Neutrophil (primary cell): ENCODE results near the gene EIF4E1B.

Source experiments
- H3K27ac ChIP-seq: fragments of 200-600 bp; sonication (generic); 2 replicates; pipeline ENCODE4 v1.5.1; 2016; ENCODE audit warnings: mild to moderate bottlenecking, moderate library complexity
- H3K27me3 ChIP-seq: fragments of 200-600 bp; sonication (generic); 2 replicates; pipeline ENCODE4 v1.6.0; 2016; ENCODE audit warnings: mild to moderate bottlenecking
- H3K36me3 ChIP-seq: fragments of 200-600 bp; sonication (generic); 2 replicates; pipeline ENCODE4 v1.5.1; 2017
- H3K4me1 ChIP-seq, 2 experiments: fragments of 200-600 bp in 1 of 2; sonication (generic) in 1 of 2; 1 replicate in 1 of 2; 2 replicates in 1 of 2; pipeline versions ENCODE4 v1.5.1 to v1.6.1; 2013 to 2016; ENCODE audit warnings: low read depth in 1 of 2, low read length in 1 of 2, mild to moderate bottlenecking in 1 of 2, moderate library complexity in 1 of 2; ENCODE audit not compliant: control insufficient read depth in 1 of 2, insufficient read depth in 1 of 2
- H3K4me3 ChIP-seq, 2 experiments: fragments of 200-600 bp in 1 of 2; sonication (generic) in 1 of 2; 1 replicate in 1 of 2; 2 replicates in 1 of 2; pipeline ENCODE4 v1.5.1; 2013 to 2016; ENCODE audit warnings: low read depth in 1 of 2, low read length in 1 of 2, mild to moderate bottlenecking in 1 of 2, moderate library complexity in 1 of 2
- H3K9me3 ChIP-seq: fragments of 200-600 bp; sonication (generic); 2 replicates; pipeline ENCODE4 v1.5.1; 2016
- CTCF ChIP-seq: fragments of 200-600 bp; sonication (generic); IDR thresholded peaks from 2 replicates; pipeline ENCODE4 v1.5.1; 2016; ENCODE audit warnings: antibody characterized with exemption

The EIF4E1B gene

DNA sequence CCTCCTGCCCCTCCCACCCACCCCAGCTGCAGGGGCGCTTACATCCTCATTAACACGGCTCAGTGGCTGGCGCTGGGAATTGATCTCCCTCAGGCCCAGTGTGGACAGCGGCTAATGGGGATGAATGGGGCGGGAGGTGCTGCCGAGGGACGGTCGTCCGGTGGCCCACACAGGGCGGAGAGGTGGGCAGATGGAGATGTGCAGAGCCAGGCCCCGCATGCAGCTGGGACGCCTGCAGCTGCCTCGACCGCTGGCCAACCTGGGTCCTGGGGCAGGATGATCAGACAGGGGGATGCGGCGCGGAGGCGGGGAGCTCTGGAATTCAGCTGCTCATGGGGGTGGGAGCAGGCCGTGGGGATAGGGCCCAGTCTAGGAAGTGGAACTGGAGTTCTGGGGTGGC is 34.4 kb downstream of the EIF4E1B start:
- TF ChIP-seq CTCF: no peak

GRCh38 chr5:176665517-176665916 is 35.0 kb downstream of the EIF4E1B start:
- H3K4me1 ChIP-seq: peaks cover 0 to 3% of the 10 kb centered on the region in 2 experiments
- H3K36me3 ChIP-seq: no peaks in the 10 kb centered on the region
- H3K27me3 ChIP-seq: peaks cover 83% of the 10 kb centered on the region
- H3K4me3 ChIP-seq: no peak overlapping the region
- TF ChIP-seq CTCF: no peak
- no peaks in the 10 kb centered on the region for H3K9me3 ChIP-seq
- no peak overlapping the region for H3K27ac ChIP-seq

More for the DNA sequence above, 34.4 kb downstream of the EIF4E1B start:
- Histone ChIP-seq H3K27me3 (peaks cover 77% of the 10 kb centered on the region), H3K9me3 (no peaks in the 10 kb centered on the region), H3K4me3 (no peak overlapping the region), H3K4me1 (peaks cover 0 to 3% of the 10 kb centered on the region in 2 experiments), H3K36me3 (no peaks in the 10 kb centered on the region), H3K27ac (no peak overlapping the region)

- no peaks in the 10 kb centered on the region for H3K9me3 ChIP-seq
- peaks cover 95% of the 10 kb centered on the region for H3K27me3 ChIP-seq
- TF ChIP-seq CTCF: no peak
These were observed 37.2 kb downstream of the EIF4E1B start for GRCh38 chr5:176667637-176668036.

DNA sequence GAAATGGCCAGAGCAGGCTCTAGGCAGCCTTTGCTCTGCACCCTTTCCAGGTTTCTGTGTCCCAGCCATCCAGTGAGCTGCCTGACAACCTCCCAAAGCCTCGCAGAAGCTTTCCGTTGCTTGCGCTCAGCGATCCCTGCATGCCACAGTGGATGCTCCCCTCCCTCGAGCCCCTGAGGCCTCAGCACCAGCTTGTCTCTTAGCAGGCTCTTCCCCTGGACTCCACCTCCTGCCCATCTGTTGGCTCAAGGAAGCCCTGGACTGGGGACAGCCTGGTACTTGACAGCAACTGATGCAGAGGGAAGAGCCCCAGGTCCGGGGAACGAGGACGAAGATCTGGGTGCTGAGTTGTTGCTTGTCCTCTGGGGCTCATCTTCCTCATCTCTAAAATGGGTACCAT is 40.0 kb downstream of the EIF4E1B start:
- Histone ChIP-seq H3K36me3 (no peaks in the 10 kb centered on the region), H3K27me3 (peaks cover 84% of the 10 kb centered on the region), H3K4me1 (no peaks in the 10 kb centered on the region), H3K9me3 (no peaks in the 10 kb centered on the region), H3K27ac (no peak overlapping the region), H3K4me3 (no peak overlapping the region)
- TF ChIP-seq CTCF: no peak

More at GRCh38 chr5:176667637-176668036, 37.2 kb downstream of the EIF4E1B start:
- no peaks in the 10 kb centered on the region for H3K36me3 ChIP-seq
- no peaks in the 10 kb centered on the region for H3K4me1 ChIP-seq
- H3K4me3 ChIP-seq: no peak overlapping the region
- H3K27ac ChIP-seq: no peak overlapping the region

GRCh38 chr5:176671399-176671798 is 40.9 kb downstream of the EIF4E1B start:
- no peak for TF ChIP-seq CTCF
- peaks cover 87% of the 10 kb centered on the region for H3K27me3 ChIP-seq

More at GRCh38 chr5:176671399-176671798, 40.9 kb downstream of the EIF4E1B start:
- Histone ChIP-seq H3K36me3 (no peaks in the 10 kb centered on the region), H3K9me3 (no peaks in the 10 kb centered on the region), H3K4me3 (no peak overlapping the region), H3K4me1 (no peaks in the 10 kb centered on the region), H3K27ac (no peak overlapping the region)
